AG04449 (cell line): Measurements from ENCODE around the gene FFAR3.

Experiments used
- CTCF ChIA-PET: fragments of 350-600 bp; formaldehyde crosslinking; extraction: SDS; loops from one replicate; lab custom pipeline; 2021; ENCODE audit warnings: antibody characterized with exemption; lab: Yijun Ruan, JAX
- POLR2A ChIA-PET: fragments of 400-600, 350-600 bp; formaldehyde crosslinking; extraction: SDS; loops from one replicate; lab custom pipeline; 2020; ENCODE audit warnings: antibody characterized with exemption, inconsistent platforms; lab: Yijun Ruan, JAX
- DNase-seq: peaks from one replicate; pipeline ENCODE4 v3.0.0-alpha.2; 2010; ENCODE audit warnings: low read depth, low spot score
- H3K4me3 ChIP-seq: 2 replicates; pipeline ENCODE4 v1.5.1; 2011; ENCODE audit warnings: low read depth, mild to moderate bottlenecking, control low read depth, low read length
- TF ChIP-seq, protein P1 (sequence below): IDR thresholded peaks from one replicate; pipeline ENCODE4 v1.5.1; 2011; ENCODE audit warnings: mild to moderate bottlenecking, moderate library complexity, low read length, control low read depth, inconsistent platforms; ENCODE audit not compliant: insufficient read depth; ENCODE audit errors: missing control alignments

FFAR3 gene

DNA sequence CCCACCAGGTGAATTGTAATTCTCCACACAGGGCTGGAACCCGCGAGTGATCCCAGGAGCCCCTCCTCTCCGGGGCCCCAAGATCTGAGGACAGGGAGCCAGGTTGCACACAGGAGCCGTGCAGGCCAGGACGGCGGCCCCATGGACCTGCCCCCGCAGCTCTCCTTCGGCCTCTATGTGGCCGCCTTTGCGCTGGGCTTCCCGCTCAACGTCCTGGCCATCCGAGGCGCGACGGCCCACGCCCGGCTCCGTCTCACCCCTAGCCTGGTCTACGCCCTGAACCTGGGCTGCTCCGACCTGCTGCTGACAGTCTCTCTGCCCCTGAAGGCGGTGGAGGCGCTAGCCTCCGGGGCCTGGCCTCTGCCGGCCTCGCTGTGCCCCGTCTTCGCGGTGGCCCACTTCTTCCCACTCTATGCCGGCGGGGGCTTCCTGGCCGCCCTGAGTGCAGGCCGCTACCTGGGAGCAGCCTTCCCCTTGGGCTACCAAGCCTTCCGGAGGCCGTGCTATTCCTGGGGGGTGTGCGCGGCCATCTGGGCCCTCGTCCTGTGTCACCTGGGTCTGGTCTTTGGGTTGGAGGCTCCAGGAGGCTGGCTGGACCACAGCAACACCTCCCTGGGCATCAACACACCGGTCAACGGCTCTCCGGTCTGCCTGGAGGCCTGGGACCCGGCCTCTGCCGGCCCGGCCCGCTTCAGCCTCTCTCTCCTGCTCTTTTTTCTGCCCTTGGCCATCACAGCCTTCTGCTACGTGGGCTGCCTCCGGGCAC, 6.7 kb upstream of the FFAR3 start:
- TF ChIP-seq, protein P1, sequence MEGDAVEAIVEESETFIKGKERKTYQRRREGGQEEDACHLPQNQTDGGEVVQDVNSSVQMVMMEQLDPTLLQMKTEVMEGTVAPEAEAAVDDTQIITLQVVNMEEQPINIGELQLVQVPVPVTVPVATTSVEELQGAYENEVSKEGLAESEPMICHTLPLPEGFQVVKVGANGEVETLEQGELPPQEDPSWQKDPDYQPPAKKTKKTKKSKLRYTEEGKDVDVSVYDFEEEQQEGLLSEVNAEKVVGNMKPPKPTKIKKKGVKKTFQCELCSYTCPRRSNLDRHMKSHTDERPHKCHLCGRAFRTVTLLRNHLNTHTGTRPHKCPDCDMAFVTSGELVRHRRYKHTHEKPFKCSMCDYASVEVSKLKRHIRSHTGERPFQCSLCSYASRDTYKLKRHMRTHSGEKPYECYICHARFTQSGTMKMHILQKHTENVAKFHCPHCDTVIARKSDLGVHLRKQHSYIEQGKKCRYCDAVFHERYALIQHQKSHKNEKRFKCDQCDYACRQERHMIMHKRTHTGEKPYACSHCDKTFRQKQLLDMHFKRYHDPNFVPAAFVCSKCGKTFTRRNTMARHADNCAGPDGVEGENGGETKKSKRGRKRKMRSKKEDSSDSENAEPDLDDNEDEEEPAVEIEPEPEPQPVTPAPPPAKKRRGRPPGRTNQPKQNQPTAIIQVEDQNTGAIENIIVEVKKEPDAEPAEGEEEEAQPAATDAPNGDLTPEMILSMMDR: no peak
- ChIA-PET CTCF (interaction anchor here (1.3 to 6.3 kb wide), 4 partner anchors 10 to 143 kb away, joined by 4 to 93 read pairs (median 12); no protein-coding TSS in a partner anchor), POLR2A (no interaction called here)
- no peak overlapping the region for H3K4me3 ChIP-seq
- DNase-seq: no peak

GRCh38 chr19:35352177-35352447, 6.1 kb upstream of the FFAR3 start:
- no peak overlapping the region for H3K4me3 ChIP-seq
- POLR2A ChIA-PET: no interaction called here
- TF ChIP-seq, protein P1: no peak
- CTCF ChIA-PET: interaction anchor here (1.0 to 6.3 kb wide), 14 partner anchors 10 to 364 kb away, joined by 3 to 93 read pairs (median 4); no protein-coding TSS in a partner anchor
- no peak for DNase-seq

- ChIA-PET POLR2A (no interaction called here), CTCF (interaction anchor here (0.6 to 6.3 kb wide), 29 partner anchors 8 to 363 kb away, joined by 3 to 93 read pairs (median 4); partner anchors contain the start of gene FFAR2)
- no peak overlapping the region for H3K4me3 ChIP-seq
- TF ChIP-seq, protein P1: peak; percentile 81
- DNase-seq: peak; percentile 9
These were observed 5.6 kb upstream of the FFAR3 start for GRCh38 chr19:35352448-35353304.

- ChIA-PET POLR2A (no interaction called here), CTCF (interaction anchor here (0.7 to 6.3 kb wide), 23 partner anchors 9 to 347 kb away, joined by 3 to 93 read pairs (median 4); partner anchors contain the start of gene FFAR2)
- TF ChIP-seq, protein P1: no peak
- no peak overlapping the region for H3K4me3 ChIP-seq
- DNase-seq: no peak
These were observed 4.6 kb upstream of the FFAR3 start for GRCh38 chr19:35353635-35354034.

GRCh38 chr19:35354898-35355297, 3.4 kb upstream of the FFAR3 start:
- TF ChIP-seq, protein P1: no peak
- no peak overlapping the region for H3K4me3 ChIP-seq
- no peak for DNase-seq
- POLR2A ChIA-PET: no interaction called here
- CTCF ChIA-PET: interaction anchor here (0.6 to 6.3 kb wide), 4 partner anchors 9 to 140 kb away, joined by 3 to 93 read pairs (median 6); no protein-coding TSS in a partner anchor
